OCI-LY1 (cell line): Measurements from ENCODE around the gene CNGA1.

Experiments used
- EZH2 ChIP-seq: fragments of 200-600 bp; sonication (generic), shearing (Covaris generic); IDR thresholded peaks from 2 replicates; pipeline ENCODE4 v1.8.0; 2017; ENCODE audit warnings: borderline replicate concordance, mixed run types, mild to moderate bottlenecking, antibody characterized with exemption, low read length, moderate library complexity, mixed read lengths
- TF ChIP-seq, protein P1 (sequence below): fragments of 200-600 bp; sonication (generic), shearing (Covaris generic); IDR thresholded peaks from 2 replicates; pipeline ENCODE4 v1.5.1; 2017; ENCODE audit warnings: mild to moderate bottlenecking, antibody characterized with exemption, low read length, moderate library complexity, mixed read lengths

DNA sequence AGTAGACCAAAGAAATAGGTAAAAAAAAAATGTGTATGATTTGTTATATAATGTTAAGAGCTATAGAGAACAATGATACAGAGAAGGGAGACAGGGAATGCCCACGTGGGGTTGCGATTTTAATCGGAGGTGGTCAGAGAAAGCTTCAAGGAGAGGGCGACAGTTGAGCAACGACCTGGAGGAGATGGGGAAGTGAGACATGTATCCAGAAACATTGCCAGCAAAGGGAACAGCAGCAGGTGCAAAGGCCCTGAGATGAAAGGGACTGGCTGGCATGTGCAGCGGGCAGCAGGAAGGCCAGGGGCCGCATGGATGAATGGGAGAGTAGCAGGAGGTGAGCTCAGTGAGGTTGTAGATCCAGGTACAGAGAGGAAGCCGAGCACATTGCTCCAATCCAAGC is 33.0 kb upstream of the CNGA1 start:
- TF ChIP-seq EZH2, result no peak
- TF ChIP-seq, protein P1, sequence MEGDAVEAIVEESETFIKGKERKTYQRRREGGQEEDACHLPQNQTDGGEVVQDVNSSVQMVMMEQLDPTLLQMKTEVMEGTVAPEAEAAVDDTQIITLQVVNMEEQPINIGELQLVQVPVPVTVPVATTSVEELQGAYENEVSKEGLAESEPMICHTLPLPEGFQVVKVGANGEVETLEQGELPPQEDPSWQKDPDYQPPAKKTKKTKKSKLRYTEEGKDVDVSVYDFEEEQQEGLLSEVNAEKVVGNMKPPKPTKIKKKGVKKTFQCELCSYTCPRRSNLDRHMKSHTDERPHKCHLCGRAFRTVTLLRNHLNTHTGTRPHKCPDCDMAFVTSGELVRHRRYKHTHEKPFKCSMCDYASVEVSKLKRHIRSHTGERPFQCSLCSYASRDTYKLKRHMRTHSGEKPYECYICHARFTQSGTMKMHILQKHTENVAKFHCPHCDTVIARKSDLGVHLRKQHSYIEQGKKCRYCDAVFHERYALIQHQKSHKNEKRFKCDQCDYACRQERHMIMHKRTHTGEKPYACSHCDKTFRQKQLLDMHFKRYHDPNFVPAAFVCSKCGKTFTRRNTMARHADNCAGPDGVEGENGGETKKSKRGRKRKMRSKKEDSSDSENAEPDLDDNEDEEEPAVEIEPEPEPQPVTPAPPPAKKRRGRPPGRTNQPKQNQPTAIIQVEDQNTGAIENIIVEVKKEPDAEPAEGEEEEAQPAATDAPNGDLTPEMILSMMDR, result no peak
